Stimulated activated CD4-positive, alpha-beta T cell treated with anti-CD3 and anti-CD28 coated beads, Interleukin-4, amount 100 ng/mL, for 1 hour (primary cell): Measurements from ENCODE around the gene ATF5.
"Not testable (repeated sequence)": the region's sequence is repeated elsewhere in the genome, so short reads cannot be mapped to it uniquely, and the experiment has no call there.

Source experiments
- DNase-seq: peaks from one replicate; pipeline ENCODE4 v3.0.0-alpha.2; 2020

Gene ATF5

GRCh38 chr19:49924004-49924880, 4.8 kb upstream of the ATF5 start:
- DNase-seq, result no peak

- DNase-seq, result not testable (repeated sequence)
These were observed 4.2 kb upstream of the ATF5 start for GRCh38 chr19:49924881-49925210.

GRCh38 chr19:49925486-49925885, 3.5 kb upstream of the ATF5 start:
- no peak for DNase-seq

- DNase-seq, result no peak
These were observed 2.5 kb upstream of the ATF5 start for GRCh38 chr19:49926515-49926914.

- no peak for DNase-seq
These were observed 1.3 kb upstream of the ATF5 start for GRCh38 chr19:49927526-49928264.

GRCh38 chr19:49929611-49930482, 842 bp downstream of the ATF5 start:
- DNase-seq, result peak; percentile 88

- DNase-seq, result no peak
These were observed 1.5 kb downstream of the ATF5 start for GRCh38 chr19:49930483-49931011.

- DNase-seq, result no peak
These were observed 2.5 kb downstream of the ATF5 start for GRCh38 chr19:49931293-49932040.

- DNase-seq, result no peak
These were observed 3.0 kb downstream of the ATF5 start for GRCh38 chr19:49932041-49932451.

GRCh38 chr19:49932731-49933131, 3.7 kb downstream of the ATF5 start:
- no peak for DNase-seq

- no peak for DNase-seq
These were observed 4.6 kb downstream of the ATF5 start for GRCh38 chr19:49933643-49934042.

- DNase-seq, result no peak
These were observed 7.5 kb downstream of the ATF5 start for GRCh38 chr19:49936549-49936948.

- DNase-seq, result peak; percentile 80
These were observed 8.9 kb downstream of the ATF5 start for GRCh38 chr19:49937750-49938381.

- DNase-seq, result no peak
These were observed 9.7 kb downstream of the ATF5 start for GRCh38 chr19:49938662-49939061.

- DNase-seq, result no peak
These were observed 10.9 kb downstream of the ATF5 start for GRCh38 chr19:49939721-49940481.

- DNase-seq, result no peak
These were observed 11.4 kb downstream of the ATF5 start for GRCh38 chr19:49940482-49940791.

GRCh38 chr19:49944567-49944966, 15.6 kb downstream of the ATF5 start:
- not testable (repeated sequence) for DNase-seq

GRCh38 chr19:49946415-49946814, 17.4 kb downstream of the ATF5 start:
- DNase-seq, result no peak

- DNase-seq, result no peak
These were observed 21.0 kb downstream of the ATF5 start for GRCh38 chr19:49949742-49950589.

- DNase-seq, result no peak
These were observed 21.6 kb downstream of the ATF5 start for GRCh38 chr19:49950590-49950948.
